ENCODE data around the gene MAGOHB.
"Not testable (repeated sequence)": the region's sequence is repeated elsewhere in the genome, so short reads cannot be mapped to it uniquely, and the experiment has no call there.

Gene MAGOHB

GRCh38 chr12:10613349-10614055 lies at the start of gene MAGOHB:
Gene MAGOHB, minus strand, starts transcription at chr12:10613609. Its CDS starts 77 bp downstream, at chr12:10613532.
- TF ChIP-seq, protein P1, sequence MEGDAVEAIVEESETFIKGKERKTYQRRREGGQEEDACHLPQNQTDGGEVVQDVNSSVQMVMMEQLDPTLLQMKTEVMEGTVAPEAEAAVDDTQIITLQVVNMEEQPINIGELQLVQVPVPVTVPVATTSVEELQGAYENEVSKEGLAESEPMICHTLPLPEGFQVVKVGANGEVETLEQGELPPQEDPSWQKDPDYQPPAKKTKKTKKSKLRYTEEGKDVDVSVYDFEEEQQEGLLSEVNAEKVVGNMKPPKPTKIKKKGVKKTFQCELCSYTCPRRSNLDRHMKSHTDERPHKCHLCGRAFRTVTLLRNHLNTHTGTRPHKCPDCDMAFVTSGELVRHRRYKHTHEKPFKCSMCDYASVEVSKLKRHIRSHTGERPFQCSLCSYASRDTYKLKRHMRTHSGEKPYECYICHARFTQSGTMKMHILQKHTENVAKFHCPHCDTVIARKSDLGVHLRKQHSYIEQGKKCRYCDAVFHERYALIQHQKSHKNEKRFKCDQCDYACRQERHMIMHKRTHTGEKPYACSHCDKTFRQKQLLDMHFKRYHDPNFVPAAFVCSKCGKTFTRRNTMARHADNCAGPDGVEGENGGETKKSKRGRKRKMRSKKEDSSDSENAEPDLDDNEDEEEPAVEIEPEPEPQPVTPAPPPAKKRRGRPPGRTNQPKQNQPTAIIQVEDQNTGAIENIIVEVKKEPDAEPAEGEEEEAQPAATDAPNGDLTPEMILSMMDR (IDR thresholded peaks at IDR 0.05; ENCODE audit: control insufficient read depth, extremely low read depth, insufficient read depth) = no peak
- DNase-seq (ENCODE audit: low read depth) = peak; percentile 78
- H3K4me3 ChIP-seq (ENCODE audit: low read depth, low read length) = peak within 1 kb of the TSS; percentile 85

DNA sequence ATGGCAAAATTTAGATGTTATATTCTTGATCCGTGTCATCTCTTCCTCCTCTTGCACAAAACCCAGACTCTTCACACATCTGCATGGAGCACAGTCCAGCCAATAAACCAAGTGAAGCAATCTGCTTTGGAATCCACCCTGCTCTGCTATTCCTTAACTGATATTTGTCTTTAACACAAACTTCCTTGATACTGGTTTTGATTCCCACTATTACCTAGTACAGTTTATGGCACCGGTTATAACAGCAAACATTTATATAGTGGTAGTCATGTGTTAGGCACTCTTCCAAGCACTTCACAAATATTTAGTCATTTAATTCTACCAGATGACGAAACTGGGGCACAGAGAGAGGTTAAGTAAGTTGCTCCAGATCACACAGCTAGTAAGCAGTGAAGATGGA lies 47.9 kb upstream of the MAGOHB start:
- TF ChIP-seq, protein P1 (IDR thresholded peaks at IDR 0.05; ENCODE audit: control insufficient read depth, extremely low read depth, insufficient read depth) = no peak
- DNase-seq (ENCODE audit: low read depth) = peak; percentile 98
- no peak overlapping the region for H3K4me3 ChIP-seq (ENCODE audit: low read depth, low read length)

- DNase-seq (ENCODE audit: low read depth) = no peak
- H3K4me3 ChIP-seq (ENCODE audit: low read depth, low read length) = no peak overlapping the region
- TF ChIP-seq, protein P1 (IDR thresholded peaks at IDR 0.05; ENCODE audit: control insufficient read depth, extremely low read depth, insufficient read depth) = no peak
Measured at GRCh38 chr12:10654003-10654402, 40.6 kb upstream of the MAGOHB start.

GRCh38 chr12:10652192-10652591 lies 38.8 kb upstream of the MAGOHB start:
- no peak for DNase-seq (ENCODE audit: low read depth)
- H3K4me3 ChIP-seq (ENCODE audit: low read depth, low read length) = no peak overlapping the region

DNA sequence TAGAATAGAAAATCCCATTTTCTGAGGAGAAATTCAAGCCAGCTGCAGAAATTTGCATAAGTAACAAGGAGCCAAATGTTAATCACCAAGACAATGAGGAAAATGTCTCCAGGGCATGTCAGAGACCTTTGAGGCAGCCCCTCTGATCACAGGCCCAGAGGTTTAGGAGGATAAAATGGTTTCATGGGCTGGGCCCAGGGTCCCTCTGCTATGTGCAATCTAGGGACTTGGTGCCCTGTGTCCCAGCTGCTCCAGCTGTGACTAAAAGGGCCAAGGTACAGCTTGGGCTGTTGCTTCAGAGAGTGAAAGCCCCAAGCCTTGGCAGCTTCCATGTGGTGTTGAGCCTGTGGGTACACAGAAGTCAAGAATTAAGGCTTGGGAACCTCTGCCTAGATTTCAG lies 33.2 kb upstream of the MAGOHB start:
- not testable (repeated sequence) for DNase-seq (ENCODE audit: low read depth)

More at GRCh38 chr12:10652192-10652591, 38.8 kb upstream of the MAGOHB start:
- TF ChIP-seq, protein P1 (IDR thresholded peaks at IDR 0.05; ENCODE audit: control insufficient read depth, extremely low read depth, insufficient read depth) = no peak

DNA sequence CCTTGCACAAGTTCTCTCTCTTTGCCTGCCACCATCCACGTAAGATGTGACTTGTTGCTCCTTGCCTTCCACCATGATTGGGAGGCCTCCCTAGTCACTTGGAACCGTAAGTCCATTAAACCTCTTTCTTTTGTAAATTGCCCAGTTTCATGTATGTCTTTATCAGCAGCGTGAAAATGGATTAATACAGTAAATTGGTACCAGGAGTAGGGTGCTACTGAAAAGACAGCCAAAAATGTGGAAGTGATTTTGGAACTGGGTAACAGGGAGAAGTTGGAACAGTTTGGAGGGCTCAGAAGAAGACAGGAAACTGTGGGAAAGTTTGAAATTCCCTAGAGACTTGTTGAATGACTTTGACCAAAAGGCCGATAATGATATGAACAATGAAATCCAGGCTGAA lies 32.5 kb upstream of the MAGOHB start:
- DNase-seq (ENCODE audit: low read depth) = no peak
- TF ChIP-seq, protein P1 (IDR thresholded peaks at IDR 0.05; ENCODE audit: control insufficient read depth, extremely low read depth, insufficient read depth) = no peak

More for the DNA sequence above, 33.2 kb upstream of the MAGOHB start:
- H3K4me3 ChIP-seq (ENCODE audit: low read depth, low read length) = not testable (repeated sequence)

GRCh38 chr12:10641735-10642500 lies 28.5 kb upstream of the MAGOHB start:
- DNase-seq (ENCODE audit: low read depth) = no peak
- TF ChIP-seq, protein P1 (IDR thresholded peaks at IDR 0.05; ENCODE audit: control insufficient read depth, extremely low read depth, insufficient read depth) = no peak
- no peak overlapping the region for H3K4me3 ChIP-seq (ENCODE audit: low read depth, low read length)

More for the DNA sequence above, 32.5 kb upstream of the MAGOHB start:
- no peak overlapping the region for H3K4me3 ChIP-seq (ENCODE audit: low read depth, low read length)

Data from LNCaP clone FGC (cell line).